ENCODE measurements around the gene RPTOR.

RPTOR gene

DNA sequence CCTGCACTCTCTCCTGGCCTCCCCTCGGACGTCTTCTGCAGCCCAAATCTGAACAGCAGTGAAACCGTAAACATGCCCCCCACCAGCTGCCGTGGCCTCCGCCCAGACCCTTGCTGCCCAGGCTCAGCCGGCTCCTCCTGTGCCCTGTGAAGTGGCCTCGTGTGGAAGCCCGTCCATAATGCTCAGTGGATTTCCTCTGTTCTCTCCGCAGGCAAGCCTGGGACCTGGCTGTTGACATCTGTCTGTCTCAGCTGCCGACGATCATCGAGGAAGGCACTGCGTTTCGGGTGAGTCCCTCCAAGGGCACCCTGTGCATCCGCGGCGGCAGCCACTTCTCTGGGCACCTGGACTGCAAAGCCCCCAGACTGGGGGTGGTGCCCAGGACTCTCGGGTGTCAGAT, 293.1 kb downstream of the RPTOR start:
- DNase-seq: no peak

DNA sequence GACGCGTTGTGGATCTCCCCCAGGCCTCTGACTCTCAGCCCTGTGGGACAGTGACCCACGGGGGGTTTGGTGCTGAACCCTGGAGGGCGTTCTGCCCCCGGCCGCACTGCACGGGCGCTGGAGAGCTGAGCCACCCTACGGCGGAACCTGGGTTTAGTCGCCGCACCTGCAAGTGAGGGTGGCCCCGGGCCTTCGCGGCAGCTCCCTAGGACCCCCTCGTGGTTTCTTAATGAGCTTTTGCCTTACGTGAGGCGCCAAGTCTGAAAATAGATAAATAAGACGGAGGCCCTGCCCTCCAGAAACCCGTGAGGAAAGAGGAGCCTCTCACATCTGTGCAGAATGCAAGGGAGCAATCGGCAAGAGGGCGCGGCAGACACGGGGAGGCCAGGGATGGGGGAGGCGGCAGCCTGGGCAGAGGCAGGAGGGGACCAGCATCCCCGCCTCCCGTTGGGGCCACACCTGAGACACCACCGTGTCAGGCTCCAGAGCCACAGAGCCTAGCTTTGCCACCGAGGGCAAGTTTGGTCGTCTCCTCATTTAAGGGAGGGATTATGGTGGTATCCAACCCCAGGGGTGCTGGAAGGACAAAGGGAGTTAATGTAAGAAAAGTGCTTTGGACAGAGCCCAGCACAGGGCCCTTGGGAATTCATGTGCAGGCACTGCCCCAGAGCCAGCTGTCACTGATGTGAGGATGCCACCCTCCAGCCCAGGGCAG, 293.8 kb downstream of the RPTOR start:
- DNase-seq: no peak

DNA sequence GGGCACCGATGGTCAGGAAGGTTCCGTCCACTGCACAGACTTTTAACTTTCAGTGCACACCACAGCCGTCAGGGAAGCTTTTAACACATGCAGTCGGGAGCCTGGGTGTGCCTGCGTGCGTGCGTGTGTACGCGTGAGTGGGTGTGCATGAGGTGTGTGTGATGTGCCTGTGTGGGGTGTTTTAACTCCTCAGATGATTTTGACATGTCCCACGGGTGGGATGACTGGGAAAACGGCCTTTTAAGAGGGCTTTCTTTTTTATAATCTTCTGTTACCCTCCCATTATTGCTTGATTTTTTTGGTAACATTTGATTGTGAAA, 294.3 kb downstream of the RPTOR start:
- no peak for DNase-seq

DNA sequence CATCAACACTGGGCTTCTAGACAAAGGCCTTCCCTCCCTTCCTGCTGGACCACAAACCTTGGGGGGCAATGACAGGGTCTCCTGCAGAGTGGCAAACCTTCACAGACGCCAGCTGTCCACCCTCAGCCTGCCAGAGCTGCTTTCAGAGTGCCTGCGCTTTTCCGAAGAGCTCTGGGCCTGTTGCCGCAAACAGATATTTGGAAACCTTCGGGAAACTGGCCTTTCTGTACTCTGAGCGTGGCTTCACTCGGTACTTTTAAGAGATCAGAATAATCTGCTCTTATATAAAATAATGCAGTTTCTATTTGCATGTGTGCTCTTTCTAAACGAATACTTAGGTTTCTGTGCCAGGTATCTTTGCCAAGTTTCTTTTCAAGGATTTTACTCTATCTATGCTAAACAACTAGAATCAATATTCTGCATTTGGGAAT, 294.9 kb downstream of the RPTOR start:
- peak in 23 of 56 donors; percentile 8 to 69 (median 33) for DNase-seq

DNA sequence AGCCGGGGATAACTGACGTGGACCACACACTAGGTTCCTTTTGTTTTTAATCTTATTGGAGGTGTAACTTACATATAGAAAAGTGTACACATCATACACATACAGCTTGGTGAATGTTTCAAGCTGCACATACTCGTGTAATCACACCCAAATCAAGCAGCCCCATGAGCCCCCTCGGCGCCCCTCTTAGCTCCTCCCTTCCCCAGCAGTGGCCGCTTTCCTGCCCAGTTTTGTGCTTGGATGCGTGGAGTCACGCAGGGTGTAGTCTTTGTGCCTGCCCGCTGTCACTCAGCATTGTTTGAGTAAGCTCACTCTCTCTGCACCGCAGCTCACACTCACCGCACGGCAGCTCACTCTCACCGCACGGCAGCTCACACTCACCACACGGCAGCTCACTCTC, 295.3 kb downstream of the RPTOR start:
- no peak for DNase-seq

DNA sequence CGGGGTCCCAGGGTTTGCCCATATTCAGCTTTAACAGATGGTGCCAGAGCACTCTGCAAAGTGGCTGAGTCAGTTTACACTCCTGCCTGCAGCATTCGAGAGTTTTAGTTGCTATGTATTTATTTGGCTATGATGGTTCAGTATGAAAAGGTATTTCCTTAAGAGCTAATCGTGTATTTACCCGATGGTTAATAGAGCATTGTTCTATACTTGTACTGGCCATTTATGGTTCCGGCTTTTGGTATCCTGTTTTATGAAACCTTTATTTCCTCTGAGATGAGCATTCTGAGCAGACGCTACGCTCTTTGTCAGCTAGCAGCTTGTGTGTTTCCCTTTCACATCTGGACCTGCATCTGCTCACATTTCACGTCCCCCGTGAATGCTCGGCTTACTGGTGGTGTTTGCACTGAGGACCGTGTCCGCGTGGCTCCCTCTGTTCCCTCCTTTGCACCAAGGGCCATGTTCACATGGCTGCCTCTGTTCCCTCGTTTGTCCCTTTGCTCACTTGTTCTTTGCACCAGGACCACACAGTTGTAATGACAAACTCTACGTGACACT, 297.9 kb downstream of the RPTOR start:
- DNase-seq: no peak

DNA sequence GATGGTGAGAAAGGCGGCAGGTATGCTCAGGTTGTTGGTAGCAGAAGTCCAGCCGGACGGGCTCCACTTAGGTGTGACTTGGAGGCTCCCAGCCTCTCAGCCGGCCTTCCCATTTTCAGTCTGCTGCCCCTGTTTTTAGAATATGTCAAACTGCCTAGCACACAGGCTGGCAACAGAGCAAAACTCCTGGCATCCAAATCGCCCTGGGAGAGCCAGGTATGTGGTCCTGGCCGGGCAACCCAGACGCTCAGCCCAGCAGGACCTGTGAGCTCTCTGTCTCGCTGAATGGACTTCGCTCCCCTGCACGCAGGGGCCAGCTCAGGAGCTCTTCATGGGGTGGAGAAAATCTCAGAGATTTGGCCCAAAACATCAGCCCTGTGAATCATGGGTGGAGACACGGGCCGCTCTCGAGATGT, 299.1 kb downstream of the RPTOR start:
- DNase-seq: no peak

DNA sequence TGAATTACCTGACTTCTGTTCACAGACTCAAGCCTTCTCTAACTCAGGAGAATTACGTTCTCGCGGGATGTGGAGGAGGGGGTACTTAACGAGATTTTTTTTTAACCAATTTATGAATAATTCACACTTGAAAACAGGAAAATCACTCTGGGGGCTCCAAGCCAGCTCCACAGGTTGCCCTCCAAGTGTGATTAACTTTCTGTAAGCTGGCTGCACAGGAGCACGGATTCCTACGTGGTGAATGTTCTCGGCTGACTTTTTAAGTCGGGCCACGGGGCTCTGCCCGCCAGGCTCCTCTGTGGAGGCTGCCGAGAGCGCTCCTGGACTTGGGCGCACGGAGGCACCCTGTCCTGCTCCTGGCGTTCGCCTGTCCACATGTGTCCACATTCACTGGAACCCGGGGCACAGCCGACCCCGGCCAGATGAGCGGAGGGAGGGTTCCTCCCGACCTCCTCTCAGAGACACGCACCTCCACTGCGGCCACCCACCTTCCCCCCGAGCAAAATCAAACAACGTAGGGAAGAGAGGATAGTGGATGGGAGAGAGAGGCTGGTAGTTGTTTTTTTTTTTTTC, 299.9 kb downstream of the RPTOR start:
- no peak for DNase-seq

DNA sequence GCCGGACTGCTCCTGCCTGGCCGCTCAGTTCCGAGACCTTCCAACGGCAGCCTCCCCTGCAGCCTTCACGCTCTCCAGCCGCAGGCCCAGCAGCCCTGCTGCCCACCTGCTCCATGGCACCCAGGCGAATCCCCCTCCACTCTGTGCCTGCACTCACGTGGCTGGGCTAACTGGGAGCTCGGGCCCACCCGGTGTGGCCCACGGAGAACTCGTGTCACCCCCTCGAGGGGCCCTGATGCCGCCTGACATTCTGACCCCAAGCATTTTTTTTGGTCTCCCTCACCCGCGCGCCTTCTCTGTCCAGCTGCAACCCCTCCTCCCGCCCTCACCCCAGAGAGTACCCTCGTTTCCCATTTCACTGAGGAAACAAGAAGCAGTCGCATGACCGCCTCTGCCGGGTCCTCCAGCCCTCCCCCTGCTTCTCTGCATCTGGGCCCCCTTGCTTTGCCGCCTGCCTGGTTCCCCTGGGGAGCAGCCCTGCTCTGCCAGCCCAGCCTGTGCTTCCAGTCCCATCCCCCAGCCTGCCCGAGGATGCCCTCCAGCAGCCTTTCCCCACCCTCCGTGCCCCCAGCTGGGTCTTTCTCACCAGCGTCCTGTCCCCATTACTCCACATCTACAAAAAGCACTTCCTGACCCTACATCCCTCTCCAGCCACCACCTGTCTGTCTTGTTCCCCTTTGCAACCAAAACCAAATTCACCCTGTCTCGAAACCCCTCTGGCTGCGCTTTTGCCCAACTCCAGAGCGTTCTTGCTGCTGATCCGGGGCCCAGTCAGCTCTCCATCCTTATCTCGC, 300.6 kb downstream of the RPTOR start:
- no peak for DNase-seq

DNA sequence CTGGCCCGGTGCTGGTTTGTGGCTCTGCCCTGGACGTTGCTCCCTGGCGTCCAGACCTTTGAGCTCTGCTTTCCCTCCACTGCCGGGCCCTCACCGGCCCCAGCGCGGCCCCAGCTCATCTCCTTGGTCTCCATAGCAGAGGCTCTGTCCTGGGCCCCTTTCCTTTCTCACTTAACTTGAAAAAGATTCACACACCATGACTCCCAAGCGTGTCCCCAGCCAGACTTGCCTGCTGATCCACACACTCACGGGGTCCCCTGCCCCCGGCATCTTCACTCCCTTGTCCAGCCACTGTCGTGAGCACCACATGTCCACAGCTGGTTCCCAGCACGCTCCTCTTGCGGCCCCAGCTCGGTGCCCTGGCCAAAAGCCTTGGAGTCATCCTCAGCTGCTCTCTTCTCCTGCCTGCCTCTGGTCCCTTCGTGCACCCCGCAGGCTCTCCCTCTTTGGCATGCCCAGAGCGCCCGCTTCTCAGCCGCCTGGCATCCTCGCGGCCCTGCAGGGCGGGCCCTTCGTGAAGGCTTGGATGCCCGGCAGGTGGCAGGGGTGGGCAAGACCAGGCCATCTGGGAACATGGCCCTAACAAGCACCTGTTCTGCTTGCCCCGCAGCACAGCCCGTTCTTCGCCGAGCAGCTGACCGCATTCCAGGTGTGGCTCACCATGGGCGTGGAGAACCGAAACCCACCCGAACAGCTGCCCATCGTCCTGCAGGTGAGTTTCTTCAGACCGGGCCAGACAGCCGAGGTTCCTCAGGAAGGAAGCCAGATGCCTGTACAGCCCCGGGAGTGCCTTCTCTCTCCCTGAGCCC, 301.4 kb downstream of the RPTOR start:
- no peak for DNase-seq

DNA sequence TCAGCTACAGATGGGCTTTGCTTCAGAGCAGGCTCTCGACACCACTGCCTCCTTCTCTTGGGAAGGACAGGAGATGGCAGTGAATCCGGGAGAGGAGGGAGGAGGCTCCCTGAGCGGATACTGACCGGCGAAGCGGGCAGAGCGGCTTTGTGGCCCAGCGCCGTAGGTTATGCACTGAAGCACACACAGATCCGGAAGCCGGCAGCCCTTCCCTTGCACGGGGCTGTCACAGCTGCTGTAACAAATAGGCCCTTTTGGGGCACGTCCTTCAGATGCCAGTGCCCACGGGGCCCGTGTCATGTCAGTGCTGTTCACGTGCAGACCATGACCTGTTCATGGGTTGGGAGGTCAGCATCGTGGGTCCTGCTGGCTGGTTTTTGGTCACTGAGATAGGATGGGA, 302.3 kb downstream of the RPTOR start:
- DNase-seq: no peak

DNA sequence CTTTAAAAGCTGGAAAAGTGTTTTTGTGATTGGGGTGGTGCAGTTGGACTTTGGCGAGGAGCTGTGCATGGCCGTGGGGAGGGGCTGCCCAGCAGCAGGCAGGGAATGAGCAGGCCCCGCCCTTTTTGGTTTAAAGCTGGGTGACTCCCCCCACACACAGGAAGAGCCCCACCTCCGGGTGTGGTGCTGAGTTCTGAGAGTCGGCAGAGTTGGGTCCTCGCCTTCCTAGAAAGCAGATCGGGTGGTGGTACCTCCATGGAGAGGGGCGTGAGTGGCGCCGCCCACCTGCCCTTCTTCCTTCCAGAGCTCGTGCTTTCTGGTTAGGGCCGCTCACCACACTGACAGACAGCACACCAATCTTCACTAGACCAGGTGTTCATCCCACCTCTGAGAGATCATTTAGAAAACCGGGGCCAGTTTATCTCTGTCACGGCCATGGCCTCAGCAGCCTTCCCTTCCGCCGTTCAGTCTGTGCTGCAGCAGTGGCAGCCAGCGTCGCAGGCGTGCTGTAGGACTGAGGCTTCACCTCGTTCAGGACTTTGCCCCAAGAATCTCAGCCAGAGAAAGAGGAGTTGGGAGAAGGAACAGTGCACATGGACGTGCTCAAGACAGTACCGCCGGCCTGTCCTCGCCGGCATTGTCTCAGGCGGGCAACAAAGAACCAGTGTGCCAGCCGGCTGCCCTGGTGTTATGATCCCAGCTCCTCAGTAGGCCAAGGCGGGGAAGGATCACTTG, 303.0 kb downstream of the RPTOR start:
- DNase-seq: no peak

DNA sequence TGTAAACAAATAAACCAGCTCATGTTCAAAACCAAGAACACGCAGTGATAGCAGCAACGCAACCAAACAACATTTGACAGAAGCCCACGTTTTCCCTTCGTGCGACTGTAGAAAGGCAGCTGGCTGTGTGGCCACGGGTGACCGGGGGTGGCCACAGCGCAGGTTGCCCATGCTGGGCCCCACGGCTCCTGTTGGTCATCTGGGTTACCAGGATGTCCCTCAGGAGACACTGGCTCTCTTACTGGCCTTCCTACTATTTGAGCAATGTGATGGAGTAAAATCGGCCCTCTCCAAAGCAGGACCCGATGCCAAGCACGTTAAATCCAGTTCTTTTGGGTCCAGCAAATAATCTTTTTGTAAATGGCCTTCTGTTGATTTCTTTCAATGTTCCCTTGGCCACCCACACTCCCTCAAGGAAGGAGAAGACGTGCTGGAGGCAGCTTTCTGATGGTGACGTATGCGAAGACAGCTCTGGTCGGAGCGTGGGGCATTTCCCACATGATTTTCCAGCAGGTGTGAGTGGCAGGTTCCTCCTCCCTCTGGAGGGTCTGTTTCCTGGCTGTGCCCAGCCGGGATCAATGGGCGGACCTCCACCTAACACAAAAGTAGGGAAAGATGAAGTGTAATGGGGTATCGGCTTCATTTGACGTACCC, 303.9 kb downstream of the RPTOR start:
- DNase-seq: no peak

DNA sequence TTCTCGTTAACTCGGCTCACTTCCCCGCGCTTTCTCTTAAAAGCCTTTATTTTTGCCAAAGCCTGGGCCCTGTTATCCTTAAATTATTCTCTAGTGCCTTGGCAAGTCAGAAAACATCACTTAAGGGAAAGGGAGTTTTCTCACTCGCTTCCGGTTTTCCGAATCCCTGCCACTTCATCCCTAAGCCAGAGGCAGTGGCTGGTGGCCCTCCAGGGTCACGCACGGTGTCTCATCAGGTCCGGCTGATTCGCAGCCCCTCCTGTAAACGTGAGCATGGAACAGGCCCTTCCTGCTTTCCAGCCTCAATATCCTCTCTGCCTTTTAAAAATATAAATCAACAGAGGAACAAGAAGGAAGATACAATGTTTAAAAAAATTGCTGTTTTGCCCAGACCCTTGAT, 304.5 kb downstream of the RPTOR start:
- DNase-seq: no peak

DNA sequence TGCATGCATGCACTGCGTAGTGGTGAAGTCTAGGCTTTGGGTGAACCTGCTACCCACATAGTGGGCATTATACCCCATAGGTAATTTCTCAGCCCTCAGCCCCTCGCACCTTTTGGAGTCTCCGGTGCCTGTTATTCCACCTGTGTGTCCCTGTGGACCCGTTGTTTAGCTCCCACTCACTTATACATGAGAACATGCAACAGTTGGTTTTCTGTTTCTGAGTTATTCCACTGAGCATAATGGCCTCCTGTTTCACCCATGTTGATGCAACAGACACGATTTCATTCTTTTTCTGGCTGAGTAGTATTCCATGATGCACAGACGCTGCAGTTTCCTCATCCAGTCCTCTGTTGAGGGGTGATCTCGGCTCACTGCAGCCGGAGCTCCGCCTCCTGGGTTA, 305.5 kb downstream of the RPTOR start:
- DNase-seq: no peak

DNA sequence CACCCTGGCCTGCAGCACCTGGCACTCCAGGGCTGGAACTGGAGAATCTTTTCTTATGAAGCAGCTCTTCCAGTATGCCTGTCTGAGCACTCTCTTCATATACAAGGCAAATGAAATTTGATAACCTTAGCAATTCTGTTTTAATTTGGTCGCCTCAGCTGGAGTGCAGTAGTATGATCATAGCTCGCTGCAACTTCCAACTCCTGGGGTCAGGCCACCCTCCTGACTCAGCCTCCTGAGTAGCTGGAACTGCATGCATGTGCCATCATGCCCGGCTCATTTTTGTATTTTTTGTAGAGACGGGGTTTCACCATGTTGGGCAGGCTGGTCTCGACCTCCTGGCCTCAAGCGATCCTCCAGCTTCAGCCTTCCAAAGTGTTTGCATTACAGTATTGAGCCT, 306.2 kb downstream of the RPTOR start:
- DNase-seq: no peak

DNA sequence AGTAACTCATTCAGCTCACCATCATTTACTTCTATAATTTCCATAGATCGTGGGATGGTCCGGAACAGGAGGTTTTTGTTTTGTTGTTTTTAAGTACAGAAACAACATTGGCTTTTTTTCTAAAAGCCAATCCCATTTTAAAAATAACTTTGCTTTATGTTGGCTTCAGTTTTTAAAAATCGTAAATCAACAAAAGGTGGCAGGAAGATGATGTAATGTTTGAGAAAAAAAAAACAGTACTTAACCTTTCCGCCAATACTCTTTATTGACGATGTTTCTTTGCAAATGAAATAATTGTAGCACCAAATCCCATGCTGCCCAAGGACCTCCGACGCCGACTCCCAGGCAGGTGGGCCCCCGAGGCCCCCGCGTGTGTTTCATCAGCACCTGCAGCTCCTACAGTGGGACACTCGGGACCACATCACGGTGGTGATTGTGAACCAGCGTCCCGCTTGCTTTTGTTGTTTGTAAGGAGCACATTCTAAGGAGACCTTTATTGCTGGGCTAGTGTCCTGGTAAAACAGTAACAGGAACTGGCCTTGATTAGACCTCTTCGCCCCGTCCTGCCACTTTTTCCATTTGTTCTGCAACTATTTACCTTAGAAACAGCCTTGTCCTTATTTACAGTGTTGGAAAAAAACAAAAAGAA, 306.8 kb downstream of the RPTOR start:
- no peak for DNase-seq

DNA sequence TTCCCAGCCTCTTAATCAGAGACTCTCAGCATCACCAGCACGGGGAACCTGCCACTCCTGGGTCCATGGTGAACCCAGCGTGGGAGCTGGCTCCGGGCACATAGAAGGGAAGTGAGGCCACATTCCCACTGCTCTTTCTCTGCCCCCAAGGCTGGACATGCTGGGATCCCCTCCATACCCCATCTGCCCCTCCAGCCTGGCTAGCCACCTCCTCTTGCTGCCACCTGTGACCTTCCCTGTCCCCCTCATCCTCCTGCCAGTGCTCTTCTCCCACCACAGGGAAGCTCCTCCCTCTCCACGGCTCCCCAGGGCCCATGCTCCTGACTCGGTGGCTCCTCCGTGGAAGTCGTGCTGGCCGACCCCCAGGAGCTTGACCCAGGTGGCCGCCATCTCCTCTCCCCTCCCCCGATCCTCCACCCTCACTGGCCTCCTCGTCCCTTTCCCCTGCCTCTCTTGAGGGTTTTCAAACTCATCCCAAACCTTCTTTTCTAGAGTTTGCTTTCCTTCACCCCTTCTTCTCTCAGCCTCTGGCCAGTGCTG, 307.9 kb downstream of the RPTOR start:
- no peak for DNase-seq

DNA sequence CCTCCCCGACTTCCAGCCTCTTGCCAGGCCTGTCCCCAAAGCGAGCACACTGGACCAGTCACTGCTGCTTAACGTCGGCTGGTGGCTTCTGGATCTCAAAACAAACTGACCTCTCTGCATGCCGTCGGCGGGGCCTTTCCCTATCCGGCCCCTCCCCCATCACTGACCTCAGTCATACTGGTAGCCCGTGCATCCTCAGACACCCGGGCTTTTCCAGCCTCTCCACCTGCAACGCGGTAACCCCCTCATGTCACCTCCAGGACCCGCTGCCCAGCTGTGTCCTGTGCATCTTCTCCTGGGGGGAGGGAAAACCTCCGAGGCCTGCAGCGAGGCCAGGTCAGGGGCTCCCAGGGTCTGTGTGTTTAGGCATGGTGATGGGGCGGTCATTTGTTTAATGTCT, 308.4 kb downstream of the RPTOR start:
- no peak for DNase-seq

DNA sequence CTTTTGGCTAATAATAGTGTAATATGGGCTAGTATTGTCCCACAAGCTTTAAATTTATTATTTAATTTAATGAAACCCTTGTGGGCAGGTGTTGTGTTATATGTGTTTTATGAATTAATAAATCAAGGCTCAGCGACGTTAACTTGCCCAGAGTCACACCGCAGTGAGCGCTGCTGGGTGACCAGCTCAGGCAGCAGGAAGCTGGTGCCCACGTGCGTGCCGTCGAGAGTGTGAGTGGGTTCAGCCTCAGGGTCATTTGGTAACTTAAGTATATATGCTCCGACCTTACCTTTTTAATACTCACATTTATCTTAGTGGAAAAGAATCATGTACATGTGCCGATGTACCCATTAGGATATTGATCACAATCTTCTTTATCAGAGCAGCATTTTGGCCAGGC, 309.6 kb downstream of the RPTOR start:
- no peak for DNase-seq
